Panc1 (cell line): ENCODE data around the gene NUDT16. TPM values are rescaled to one million over a fixed set of nuclear protein-coding genes. Genes with fewer than 3 reads are reported as not detected.

Experiments
- ATAC-seq: fragments of 200-7000 bp; cut with Tn5 transposase; 2 replicates; pipeline ENCODE4 v1.9.1; 2020; ENCODE audit warnings: mild to moderate bottlenecking, moderate library complexity
- BruUV-seq: library from RNA; stranded (reverse); fragments of 400-500 nt; replicated peaks from 2 replicates; lab custom pipeline; 2021; lab: Mats Ljungman, UMichigan
- CTCF ChIA-PET: fragments of 300-600 bp; sonication (Branson Sonifier 250); formaldehyde crosslinking; loops from one replicate; lab custom pipeline; 2022; ENCODE audit warnings: antibody characterized with exemption; lab: Charles Lee
- POLR2A ChIA-PET: fragments of 300-600 bp; sonication (Branson Sonifier 250); formaldehyde crosslinking; loops from one replicate; lab custom pipeline; 2022; ENCODE audit warnings: antibody characterized with exemption; lab: Charles Lee
- DNase-seq: peaks from one replicate; pipeline ENCODE4 v3.0.0-alpha.2; 2010; ENCODE audit warnings: low read depth, low spot score
- H3K27ac ChIP-seq: 2 replicates; pipeline ENCODE4 v1.5.1; 2011; ENCODE audit warnings: mild to moderate bottlenecking, low read length, inconsistent platforms
- H3K27me3 ChIP-seq: fragments of 200-500 bp; sonication (Bioruptor generic); 2 replicates; pipeline ENCODE4 v1.6.0; 2014; ENCODE audit warnings: low read length, inconsistent platforms; ENCODE audit not compliant: control insufficient read depth, insufficient read depth
- H3K36me3 ChIP-seq: fragments of 200-500 bp; sonication (Bioruptor generic); 2 replicates; pipeline ENCODE4 v1.5.1; 2014; ENCODE audit warnings: inconsistent platforms, mild to moderate bottlenecking, low read length, moderate library complexity; ENCODE audit not compliant: control insufficient read depth, insufficient read depth
- H3K4me1 ChIP-seq: 2 replicates; pipeline ENCODE4 v1.5.1; 2011; ENCODE audit warnings: inconsistent platforms, mild to moderate bottlenecking, low read length, moderate library complexity; ENCODE audit not compliant: control insufficient read depth, insufficient read depth
- H3K4me3 ChIP-seq, 2 experiments: 2 replicates each; pipeline ENCODE4 v1.5.1; 2011 to 2012; ENCODE audit warnings: low read depth in 2 of 2, low read length in 2 of 2, mild to moderate bottlenecking in 2 of 2, inconsistent platforms in 1 of 2, moderate library complexity in 1 of 2
- H3K9me3 ChIP-seq: fragments of 200-500 bp; sonication (Bioruptor generic); 2 replicates; pipeline ENCODE4 v1.5.1; 2014; ENCODE audit warnings: low read depth, mild to moderate bottlenecking, inconsistent platforms, low read length, moderate library complexity; ENCODE audit not compliant: control insufficient read depth, insufficient read depth
- CTCF ChIP-seq: fragments of 450-650 bp; IDR thresholded peaks from 2 replicates; pipeline ENCODE4 v1.5.1; 2017; ENCODE audit warnings: mild to moderate bottlenecking
- POLR2AphosphoS5 ChIP-seq: IDR thresholded peaks from 2 replicates; pipeline ENCODE4 v1.6.1; 2012; ENCODE audit warnings: mild to moderate bottlenecking, low read depth, low read length, moderate library complexity
- REST ChIP-seq, 2 experiments: IDR thresholded peaks; 2 replicates each; pipeline ENCODE4 v1.6.1; 2011 to 2012; ENCODE audit warnings: low read depth in 2 of 2, control low read depth in 1 of 2, low read length in 1 of 2, mild to moderate bottlenecking in 1 of 2, moderate library complexity in 1 of 2; ENCODE audit not compliant: insufficient read depth in 1 of 2
- SIN3A ChIP-seq: IDR thresholded peaks from 2 replicates; pipeline ENCODE4 v1.6.1; 2012; ENCODE audit warnings: low read depth, mild to moderate bottlenecking, low read length, moderate library complexity, borderline replicate concordance; ENCODE audit not compliant: insufficient read depth
- TCF7L2 ChIP-seq: IDR thresholded peaks from 2 replicates; pipeline ENCODE4 v1.6.1; 2011; ENCODE audit warnings: mild to moderate bottlenecking, low read depth, low read length, inconsistent platforms
- in situ Hi-C: cut with HindIII; loops from 2 replicates; pipeline ENCODE4 v1.10.0; 2016; ENCODE audit warnings: low sequenced_read_pairs, low pct_unique_long_range_greater_than_20kb
- intact Hi-C: fragments of 100-400 bp; cut with micrococcal nuclease; formaldehyde crosslinking; loops from one replicate; pipeline ENCODE4 v1.10.0; 2022; ENCODE audit not compliant: unreplicated experiment
- total RNA-seq: library from RNA; stranded (reverse); gene quantifications from one replicate; pipeline ENCODE4 v1.2.1, GENCODE V29; 2021; ENCODE audit not compliant: unreplicated experiment

Gene NUDT16
- total RNA-seq, 1 experiment from 2014 or later: 12.5 TPM

- H3K27me3 ChIP-seq: no peaks in the 10 kb centered on the region; the same call in 1 of the 2 replicates
- no peak overlapping the region for H3K4me3 ChIP-seq
- no peak overlapping the region for H3K27ac ChIP-seq
- in situ Hi-C loops (no loop called here), intact Hi-C loops (no loop called here)
- no peaks in the 10 kb centered on the region for H3K9me3 ChIP-seq
- no TSS peak for BruUV-seq
- TF ChIP-seq POLR2AphosphoS5 (no peak), SIN3A (no peak), CTCF (no peak), REST (IDR thresholded peaks at IDR 0.05; ENCODE audit: insufficient read depth in 1 of 2, low read depth in 2 of 2, low read length in 1 of 2) (no peak), TCF7L2 (no peak)
- H3K36me3 ChIP-seq: no peaks in the 10 kb centered on the region
- H3K4me1 ChIP-seq: no peaks in the 10 kb centered on the region
- ChIA-PET POLR2A (no interaction called here), CTCF (no interaction called here)
- DNase-seq (no peak), ATAC-seq (no peak)
These were observed 14.6 kb downstream of the NUDT16 start for GRCh38 chr3:131396170-131396569.

DNA sequence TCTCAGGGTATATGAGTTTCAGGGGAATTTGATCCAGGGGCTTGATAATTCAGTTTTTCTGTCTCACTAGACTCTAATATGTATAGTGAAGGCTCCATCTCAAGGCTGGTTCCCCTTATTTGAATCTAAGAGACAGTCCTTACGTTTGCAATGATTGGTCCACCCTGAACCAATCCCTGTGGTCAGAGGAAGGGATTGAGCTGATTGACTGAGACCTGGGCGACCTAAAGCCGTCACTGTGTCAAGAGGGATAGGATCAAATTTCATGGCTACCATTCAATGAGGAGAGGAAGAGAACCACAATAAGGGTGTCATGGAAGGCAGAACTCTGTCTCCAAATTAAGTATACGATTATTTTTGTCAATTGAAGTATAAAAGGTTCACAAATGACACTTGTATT is 16.3 kb downstream of the NUDT16 start:
- BruUV-seq: no TSS peak
- POLR2A ChIA-PET: no interaction called here
- CTCF ChIA-PET: no interaction called here
- DNase-seq (no peak), ATAC-seq (no peak)
- intact Hi-C loops (no loop called here), in situ Hi-C loops (no loop called here)
- Histone ChIP-seq H3K9me3 (no peaks in the 10 kb centered on the region), H3K27ac (no peak overlapping the region), H3K36me3 (no peaks in the 10 kb centered on the region), H3K27me3 (no peaks in the 10 kb centered on the region; the same call in 1 of the 2 replicates), H3K4me1 (no peaks in the 10 kb centered on the region), H3K4me3 (no peak overlapping the region)
- TF ChIP-seq SIN3A (no peak), TCF7L2 (no peak), REST (IDR thresholded peaks at IDR 0.05; ENCODE audit: insufficient read depth in 1 of 2, low read depth in 2 of 2, low read length in 1 of 2) (no peak), CTCF (no peak), POLR2AphosphoS5 (no peak)
